ENCODE data around the gene EEFSEC. TPM values are rescaled to one million over a fixed set of nuclear protein-coding genes. Genes with fewer than 3 reads are reported as not detected.

EEFSEC gene
- total RNA-seq, 1 donor from 2014 or later: 16.2 TPM

GRCh38 chr3:128235207-128235926, 82.1 kb downstream of the EEFSEC start:
- no peak overlapping the region for H3K4me3 ChIP-seq
- no peaks in the 10 kb centered on the region for H3K36me3 ChIP-seq
- H3K4me1 ChIP-seq: peaks cover 0 to 9% of the 10 kb centered on the region in 2 donors
- no peak for TF ChIP-seq CTCF (IDR thresholded peaks at IDR 0.05)
- no peak for DNase-seq (ENCODE audit: low spot score in 2 of 2)
- no peaks in the 10 kb centered on the region for H3K9me3 ChIP-seq
- intact Hi-C loops (cut with DNase I): no loop called here
- no peaks in the 10 kb centered on the region for H3K27me3 ChIP-seq
- H3K27ac ChIP-seq: no peak overlapping the region

- Histone ChIP-seq H3K27me3 (no peaks in the 10 kb centered on the region), H3K4me1 (peaks cover 0 to 5% of the 10 kb centered on the region in 2 donors), H3K9me3 (no peaks in the 10 kb centered on the region), H3K36me3 (no peaks in the 10 kb centered on the region), H3K4me3 (no peak overlapping the region), H3K27ac (no peak overlapping the region)
- intact Hi-C loops (cut with DNase I): no loop called here
- DNase-seq (ENCODE audit: low spot score in 2 of 2): no peak
- TF ChIP-seq CTCF (IDR thresholded peaks at IDR 0.05): no peak
Measured at GRCh38 chr3:128236657-128237056, 83.4 kb downstream of the EEFSEC start.

GRCh38 chr3:128237348-128238183, 84.3 kb downstream of the EEFSEC start:
- DNase-seq (ENCODE audit: low spot score in 2 of 2): no peak
- Histone ChIP-seq H3K4me3 (no peak overlapping the region), H3K4me1 (no peaks in the 10 kb centered on the region), H3K36me3 (no peaks in the 10 kb centered on the region), H3K9me3 (no peaks in the 10 kb centered on the region), H3K27me3 (no peaks in the 10 kb centered on the region), H3K27ac (no peak overlapping the region)
- intact Hi-C loops (cut with DNase I): no loop called here
- TF ChIP-seq CTCF (IDR thresholded peaks at IDR 0.05): no peak

GRCh38 chr3:128238184-128238489, 84.9 kb downstream of the EEFSEC start:
- H3K27me3 ChIP-seq: no peaks in the 10 kb centered on the region
- no peaks in the 10 kb centered on the region for H3K9me3 ChIP-seq
- DNase-seq (ENCODE audit: low spot score in 2 of 2): no peak
- H3K36me3 ChIP-seq: no peaks in the 10 kb centered on the region
- intact Hi-C loops (cut with DNase I): no loop called here
- H3K4me3 ChIP-seq: no peak overlapping the region
- H3K4me1 ChIP-seq: no peaks in the 10 kb centered on the region
- no peak overlapping the region for H3K27ac ChIP-seq
- no peak for TF ChIP-seq CTCF (IDR thresholded peaks at IDR 0.05)

GRCh38 chr3:128239304-128239703, 86.0 kb downstream of the EEFSEC start:
- H3K9me3 ChIP-seq: no peaks in the 10 kb centered on the region
- no peak for TF ChIP-seq CTCF (IDR thresholded peaks at IDR 0.05)
- no peak for DNase-seq (ENCODE audit: low spot score in 2 of 2)

More at GRCh38 chr3:128239304-128239703, 86.0 kb downstream of the EEFSEC start:
- H3K4me3 ChIP-seq: no peak overlapping the region
- no peaks in the 10 kb centered on the region for H3K36me3 ChIP-seq
- no peaks in the 10 kb centered on the region for H3K4me1 ChIP-seq
- H3K27ac ChIP-seq: no peak overlapping the region
- no peaks in the 10 kb centered on the region for H3K27me3 ChIP-seq
- intact Hi-C loops (cut with DNase I): no loop called here
